ENCODE data around the gene TPH2.

The TPH2 gene

GRCh38 chr12:71954861-71955260 is 16.2 kb downstream of the TPH2 start:
- no peak overlapping the region for H3K27ac ChIP-seq
- no peaks in the 10 kb centered on the region for H3K9me3 ChIP-seq (replicated peaks in 1 of 11)
- no peaks in the 10 kb centered on the region for H3K36me3 ChIP-seq
- no peak for TF ChIP-seq Cebpa-rat (IDR thresholded peaks at IDR 0.05)
- no peaks in the 10 kb centered on the region for H4K20me1 ChIP-seq
- H3K27me3 ChIP-seq: no peaks in the 10 kb centered on the region
- no peak overlapping the region for H3K4me3 ChIP-seq
- H3K4me1 ChIP-seq: no peaks in the 10 kb centered on the region
- H3K9ac ChIP-seq: no peak overlapping the region
- H3K4me2 ChIP-seq: no peak overlapping the region

- H3K4me1 ChIP-seq: no peaks in the 10 kb centered on the region
- no peak overlapping the region for H3K27ac ChIP-seq
- no peak for TF ChIP-seq Cebpa-rat (IDR thresholded peaks at IDR 0.05)
- H3K9me3 ChIP-seq (replicated peaks in 1 of 11): no peaks in the 10 kb centered on the region
- H3K4me2 ChIP-seq: no peak overlapping the region
- H3K36me3 ChIP-seq: no peaks in the 10 kb centered on the region
- H4K20me1 ChIP-seq: no peaks in the 10 kb centered on the region
- no peak overlapping the region for H3K4me3 ChIP-seq
- H3K9ac ChIP-seq: no peak overlapping the region
- H3K27me3 ChIP-seq: no peaks in the 10 kb centered on the region
Measured at GRCh38 chr12:71955970-71956369, 17.3 kb downstream of the TPH2 start.

GRCh38 chr12:71958056-71958455 is 19.4 kb downstream of the TPH2 start:
- H3K4me2 ChIP-seq: no peak overlapping the region
- TF ChIP-seq Cebpa-rat (IDR thresholded peaks at IDR 0.05): no peak
- no peaks in the 10 kb centered on the region for H3K4me1 ChIP-seq

GRCh38 chr12:71958457-71958856 is 19.8 kb downstream of the TPH2 start:
- no peaks in the 10 kb centered on the region for H3K4me1 ChIP-seq
- no peaks in the 10 kb centered on the region for H3K36me3 ChIP-seq
- H3K27me3 ChIP-seq: no peaks in the 10 kb centered on the region
- H3K4me2 ChIP-seq: no peak overlapping the region
- no peak overlapping the region for H3K27ac ChIP-seq
- no peaks in the 10 kb centered on the region for H4K20me1 ChIP-seq
- no peak overlapping the region for H3K9ac ChIP-seq
- TF ChIP-seq Cebpa-rat (IDR thresholded peaks at IDR 0.05): no peak
- no peaks in the 10 kb centered on the region for H3K9me3 ChIP-seq (replicated peaks in 1 of 11)
- no peak overlapping the region for H3K4me3 ChIP-seq

More at GRCh38 chr12:71958056-71958455, 19.4 kb downstream of the TPH2 start:
- no peaks in the 10 kb centered on the region for H3K9me3 ChIP-seq (replicated peaks in 1 of 11)
- H3K27me3 ChIP-seq: no peaks in the 10 kb centered on the region
- H3K4me3 ChIP-seq: no peak overlapping the region
- no peak overlapping the region for H3K9ac ChIP-seq
- no peaks in the 10 kb centered on the region for H4K20me1 ChIP-seq
- no peaks in the 10 kb centered on the region for H3K36me3 ChIP-seq
- H3K27ac ChIP-seq: no peak overlapping the region

- Histone ChIP-seq H3K4me3 (no peak overlapping the region), H3K4me1 (no peaks in the 10 kb centered on the region), H3K9me3 (replicated peaks in 1 of 11) (no peaks in the 10 kb centered on the region), H3K27ac (no peak overlapping the region), H4K20me1 (no peaks in the 10 kb centered on the region), H3K27me3 (no peaks in the 10 kb centered on the region), H3K9ac (no peak overlapping the region), H3K36me3 (no peaks in the 10 kb centered on the region), H3K4me2 (no peak overlapping the region)
- no peak for TF ChIP-seq Cebpa-rat (IDR thresholded peaks at IDR 0.05)
Measured at GRCh38 chr12:71958993-71959578, 20.4 kb downstream of the TPH2 start.

- Histone ChIP-seq H3K36me3 (no peaks in the 10 kb centered on the region), H3K4me2 (no peak overlapping the region), H3K9ac (no peak overlapping the region), H3K4me3 (no peak overlapping the region), H3K27ac (no peak overlapping the region), H3K9me3 (replicated peaks in 1 of 11) (no peaks in the 10 kb centered on the region), H4K20me1 (no peaks in the 10 kb centered on the region), H3K4me1 (no peaks in the 10 kb centered on the region), H3K27me3 (no peaks in the 10 kb centered on the region)
- no peak for TF ChIP-seq Cebpa-rat (IDR thresholded peaks at IDR 0.05)
Measured at GRCh38 chr12:71967211-71967610, 28.6 kb downstream of the TPH2 start.

- no peak overlapping the region for H3K4me3 ChIP-seq
- no peak overlapping the region for H3K9ac ChIP-seq
- no peak overlapping the region for H3K4me2 ChIP-seq
- no peak for TF ChIP-seq Cebpa-rat (IDR thresholded peaks at IDR 0.05)
- H3K27ac ChIP-seq: no peak overlapping the region
- no peaks in the 10 kb centered on the region for H3K36me3 ChIP-seq
- H3K9me3 ChIP-seq (replicated peaks in 1 of 11): no peaks in the 10 kb centered on the region
- H3K27me3 ChIP-seq: no peaks in the 10 kb centered on the region
- H3K4me1 ChIP-seq: no peaks in the 10 kb centered on the region
- no peaks in the 10 kb centered on the region for H4K20me1 ChIP-seq
Measured at GRCh38 chr12:71969330-71969729, 30.7 kb downstream of the TPH2 start.

- Histone ChIP-seq H3K36me3 (no peaks in the 10 kb centered on the region), H3K27me3 (no peaks in the 10 kb centered on the region), H3K4me1 (no peaks in the 10 kb centered on the region), H3K9me3 (replicated peaks in 1 of 11) (no peaks in the 10 kb centered on the region), H3K4me2 (no peak overlapping the region), H4K20me1 (no peaks in the 10 kb centered on the region), H3K9ac (no peak overlapping the region), H3K27ac (no peak overlapping the region), H3K4me3 (no peak overlapping the region)
- TF ChIP-seq Cebpa-rat (IDR thresholded peaks at IDR 0.05): no peak
Measured at GRCh38 chr12:71970031-71970430, 31.4 kb downstream of the TPH2 start.

GRCh38 chr12:71972441-71973074 is 33.9 kb downstream of the TPH2 start:
- no peaks in the 10 kb centered on the region for H4K20me1 ChIP-seq
- no peak overlapping the region for H3K27ac ChIP-seq
- H3K36me3 ChIP-seq: no peaks in the 10 kb centered on the region
- H3K4me3 ChIP-seq: no peak overlapping the region
- no peaks in the 10 kb centered on the region for H3K9me3 ChIP-seq (replicated peaks in 1 of 11)
- no peak overlapping the region for H3K9ac ChIP-seq
- no peaks in the 10 kb centered on the region for H3K27me3 ChIP-seq
- H3K4me2 ChIP-seq: no peak overlapping the region
- TF ChIP-seq Cebpa-rat (IDR thresholded peaks at IDR 0.05): no peak
- no peaks in the 10 kb centered on the region for H3K4me1 ChIP-seq

- Histone ChIP-seq H3K9ac (no peak overlapping the region), H3K27ac (no peak overlapping the region), H3K4me2 (no peak overlapping the region), H3K36me3 (no peaks in the 10 kb centered on the region), H3K4me3 (no peak overlapping the region), H3K4me1 (no peaks in the 10 kb centered on the region), H3K9me3 (replicated peaks in 1 of 11) (no peaks in the 10 kb centered on the region), H4K20me1 (no peaks in the 10 kb centered on the region), H3K27me3 (no peaks in the 10 kb centered on the region)
- TF ChIP-seq Cebpa-rat (IDR thresholded peaks at IDR 0.05): no peak
Measured at GRCh38 chr12:71973687-71974086, 35.0 kb downstream of the TPH2 start.

Measured in BLaER1 treated with 17β-estradiol and CSF1 and Interleukin-3, amounts not matched to agents 10 nM and 100 nM (cell line).